ENCODE results near the gene CCP110. TPM values are rescaled to one million over a fixed set of nuclear protein-coding genes. Genes with fewer than 3 reads are reported as not detected.

The CCP110 gene
- total RNA-seq, 1 donor from 2014 or later, result 3.9 TPM

GRCh38 chr16:19595043-19595767 is 71.5 kb downstream of the CCP110 start:
- no peaks in the 10 kb centered on the region for H3K27me3 ChIP-seq (ENCODE audit: control insufficient read depth, insufficient read depth, low read length)
- no peak for TF ChIP-seq CTCF (IDR thresholded peaks at IDR 0.05; ENCODE audit: insufficient read depth, low read length, severe bottlenecking)
- DNase-seq (ENCODE audit: low read depth) (peak; percentile 85), FAIRE-seq (no peak)
- H3K36me3 ChIP-seq (ENCODE audit: control insufficient read depth, insufficient read depth, low read length), result peaks cover 3% of the 10 kb centered on the region
- no peak overlapping the region for H3K4me3 ChIP-seq (ENCODE audit: low read depth, low read length)

- FAIRE-seq (no peak), DNase-seq (ENCODE audit: low read depth) (no peak)
- Histone ChIP-seq H3K36me3 (ENCODE audit: control insufficient read depth, insufficient read depth, low read length) (peaks cover 1% of the 10 kb centered on the region), H3K27me3 (ENCODE audit: control insufficient read depth, insufficient read depth, low read length) (no peaks in the 10 kb centered on the region), H3K4me3 (ENCODE audit: low read depth, low read length) (no peak overlapping the region)
- TF ChIP-seq CTCF (IDR thresholded peaks at IDR 0.05; ENCODE audit: insufficient read depth, low read length, severe bottlenecking), result no peak
Observed at GRCh38 chr16:19598805-19599510, 75.2 kb downstream of the CCP110 start.

GRCh38 chr16:19599968-19600716 is 76.4 kb downstream of the CCP110 start:
- no peak overlapping the region for H3K4me3 ChIP-seq (ENCODE audit: low read depth, low read length)
- TF ChIP-seq CTCF (IDR thresholded peaks at IDR 0.05; ENCODE audit: insufficient read depth, low read length, severe bottlenecking), result no peak
- H3K36me3 ChIP-seq (ENCODE audit: control insufficient read depth, insufficient read depth, low read length), result peaks cover 1% of the 10 kb centered on the region
- FAIRE-seq (no peak), DNase-seq (ENCODE audit: low read depth) (no peak)
- H3K27me3 ChIP-seq (ENCODE audit: control insufficient read depth, insufficient read depth, low read length), result no peaks in the 10 kb centered on the region

- Histone ChIP-seq H3K4me3 (ENCODE audit: low read depth, low read length) (no peak overlapping the region), H3K36me3 (ENCODE audit: control insufficient read depth, insufficient read depth, low read length) (peaks cover 1% of the 10 kb centered on the region), H3K27me3 (ENCODE audit: control insufficient read depth, insufficient read depth, low read length) (no peaks in the 10 kb centered on the region)
- FAIRE-seq (no peak), DNase-seq (ENCODE audit: low read depth) (peak; percentile 32)
- peak; percentile 46 for TF ChIP-seq CTCF (IDR thresholded peaks at IDR 0.05; ENCODE audit: insufficient read depth, low read length, severe bottlenecking)
Observed at GRCh38 chr16:19601083-19601976, 77.6 kb downstream of the CCP110 start.

Other genes starting within 250 kb of the CCP110 start
- not detected in 2 replicates for gene CLEC19A, start 238.2 kb upstream of the CCP110 start, total RNA-seq
- 0.26 and 3.5 TPM in 2 replicates for gene TMC5, start 106.1 kb upstream of the CCP110 start, total RNA-seq
- gene GDE1, start 1.8 kb upstream of the CCP110 start, total RNA-seq, result 111 and 124 TPM in 2 replicates
- 6.8 and 14.7 TPM in 2 replicates for gene VPS35L, start 31.8 kb downstream of the CCP110 start, total RNA-seq
- 12.5 and 15.0 TPM in 2 replicates for gene KNOP1, start 194.3 kb downstream of the CCP110 start, total RNA-seq
- 1.3 and 3.1 TPM in 2 replicates for gene IQCK, start 194.3 kb downstream of the CCP110 start, total RNA-seq

Data from bronchial epithelial cell (primary cell).